ENCODE data around the gene SCAF4. TPM values are rescaled to one million over a fixed set of nuclear protein-coding genes. Genes with fewer than 3 reads are reported as not detected.

The SCAF4 gene
- total RNA-seq, 1 donor from 2014 or later: 31.9 TPM

DNA sequence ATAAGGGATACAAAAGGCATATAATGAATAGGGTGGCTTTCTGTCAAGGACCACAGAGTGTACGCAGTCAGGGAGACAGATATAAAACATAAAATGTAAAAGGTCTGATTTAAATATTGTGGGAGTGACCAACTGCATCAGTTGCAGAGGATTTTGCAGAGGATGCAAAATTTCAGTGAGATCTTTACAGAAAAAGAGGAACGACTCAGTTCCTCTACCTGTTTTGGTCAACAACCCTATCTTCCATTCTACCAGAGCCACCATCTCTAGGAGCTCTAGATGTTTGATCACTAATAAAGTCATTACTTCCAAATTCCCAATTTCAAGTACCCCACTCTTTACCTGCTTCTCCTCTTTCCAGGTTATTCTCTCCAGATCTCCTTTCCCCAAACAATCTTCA, 56.0 kb downstream of the SCAF4 start:
- no peaks in the 10 kb centered on the region for H3K9me3 Mint-ChIP-seq
- Histone ChIP-seq H3K36me3 (peaks cover 18% of the 10 kb centered on the region), H3K79me2 (ENCODE audit: low read depth) (peaks cover 13% of the 10 kb centered on the region), H4K20me1 (ENCODE audit: low read depth) (peaks cover 7% of the 10 kb centered on the region), H3K27ac (no peak overlapping the region), H2AFZ (replicated peaks) (no peak overlapping the region), H3K4me1 (no peaks in the 10 kb centered on the region), H3K27me3 (no peaks in the 10 kb centered on the region), H3K4me2 (no peak overlapping the region), H3K9me3 (ENCODE audit: low read depth) (no peaks in the 10 kb centered on the region), H3K4me3 (no peak overlapping the region), H3K9ac (no peak overlapping the region), H3F3A (ENCODE audit: low read depth) (peaks cover 47% of the 10 kb centered on the region)
- H3K27me3 Mint-ChIP-seq (ENCODE audit: insufficient read depth, low read depth): no peaks in the 10 kb centered on the region
- H3K4me3 Mint-ChIP-seq: no peak overlapping the region
- H3K4me1 Mint-ChIP-seq: no peaks in the 10 kb centered on the region
- H3K27ac Mint-ChIP-seq: no peak overlapping the region
- peaks cover 14% of the 10 kb centered on the region for H3K36me3 Mint-ChIP-seq
- TF ChIP-seq, protein P1, sequence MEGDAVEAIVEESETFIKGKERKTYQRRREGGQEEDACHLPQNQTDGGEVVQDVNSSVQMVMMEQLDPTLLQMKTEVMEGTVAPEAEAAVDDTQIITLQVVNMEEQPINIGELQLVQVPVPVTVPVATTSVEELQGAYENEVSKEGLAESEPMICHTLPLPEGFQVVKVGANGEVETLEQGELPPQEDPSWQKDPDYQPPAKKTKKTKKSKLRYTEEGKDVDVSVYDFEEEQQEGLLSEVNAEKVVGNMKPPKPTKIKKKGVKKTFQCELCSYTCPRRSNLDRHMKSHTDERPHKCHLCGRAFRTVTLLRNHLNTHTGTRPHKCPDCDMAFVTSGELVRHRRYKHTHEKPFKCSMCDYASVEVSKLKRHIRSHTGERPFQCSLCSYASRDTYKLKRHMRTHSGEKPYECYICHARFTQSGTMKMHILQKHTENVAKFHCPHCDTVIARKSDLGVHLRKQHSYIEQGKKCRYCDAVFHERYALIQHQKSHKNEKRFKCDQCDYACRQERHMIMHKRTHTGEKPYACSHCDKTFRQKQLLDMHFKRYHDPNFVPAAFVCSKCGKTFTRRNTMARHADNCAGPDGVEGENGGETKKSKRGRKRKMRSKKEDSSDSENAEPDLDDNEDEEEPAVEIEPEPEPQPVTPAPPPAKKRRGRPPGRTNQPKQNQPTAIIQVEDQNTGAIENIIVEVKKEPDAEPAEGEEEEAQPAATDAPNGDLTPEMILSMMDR (IDR thresholded peaks at IDR 0.05): no peak
- no peak for TF ChIP-seq EZH2phosphoT487 (IDR thresholded peaks at IDR 0.05)
- no peak for TF ChIP-seq EZH2 (IDR thresholded peaks at IDR 0.05)
- DNase-seq (ENCODE audit: low spot score): no peak

DNA sequence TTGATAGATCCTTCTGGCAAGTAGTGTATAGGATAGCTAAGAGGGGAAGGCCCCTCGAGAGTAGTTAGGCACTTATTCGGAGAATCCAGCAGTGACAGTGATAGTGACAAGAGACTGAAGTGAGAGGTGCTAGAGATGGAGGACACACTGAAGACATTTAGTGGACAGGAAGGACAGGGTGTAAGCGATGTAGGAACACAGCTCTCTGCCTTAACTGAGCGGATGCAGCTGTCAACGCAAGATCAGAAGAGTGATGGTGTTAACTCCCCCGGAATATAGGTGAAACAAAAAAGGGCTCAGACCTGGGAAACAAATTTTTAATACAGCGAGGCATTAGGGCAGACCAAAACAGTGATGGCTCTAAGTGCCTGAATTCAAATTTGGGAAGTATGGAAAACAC, 56.6 kb downstream of the SCAF4 start:
- Mint-ChIP-seq H3K4me3 (no peak overlapping the region), H3K27ac (no peak overlapping the region), H3K36me3 (peaks cover 18% of the 10 kb centered on the region), H3K9me3 (no peaks in the 10 kb centered on the region), H3K4me1 (no peaks in the 10 kb centered on the region), H3K27me3 (ENCODE audit: insufficient read depth, low read depth) (no peaks in the 10 kb centered on the region)
- Histone ChIP-seq H3K9ac (no peak overlapping the region), H3K4me3 (no peak overlapping the region), H3F3A (ENCODE audit: low read depth) (peaks cover 47% of the 10 kb centered on the region), H4K20me1 (ENCODE audit: low read depth) (peaks cover 9% of the 10 kb centered on the region), H3K9me3 (ENCODE audit: low read depth) (no peaks in the 10 kb centered on the region), H3K4me2 (no peak overlapping the region), H2AFZ (replicated peaks) (no peak overlapping the region), H3K79me2 (ENCODE audit: low read depth) (peaks cover 8% of the 10 kb centered on the region), H3K4me1 (no peaks in the 10 kb centered on the region), H3K27me3 (no peaks in the 10 kb centered on the region), H3K27ac (peak overlapping the region; percentile 0), H3K36me3 (peaks cover 13% of the 10 kb centered on the region)
- DNase-seq (ENCODE audit: low spot score): no peak
- TF ChIP-seq EZH2 (IDR thresholded peaks at IDR 0.05) (no peak), EZH2phosphoT487 (IDR thresholded peaks at IDR 0.05) (no peak)
- TF ChIP-seq, protein P1 (IDR thresholded peaks at IDR 0.05): no peak

DNA sequence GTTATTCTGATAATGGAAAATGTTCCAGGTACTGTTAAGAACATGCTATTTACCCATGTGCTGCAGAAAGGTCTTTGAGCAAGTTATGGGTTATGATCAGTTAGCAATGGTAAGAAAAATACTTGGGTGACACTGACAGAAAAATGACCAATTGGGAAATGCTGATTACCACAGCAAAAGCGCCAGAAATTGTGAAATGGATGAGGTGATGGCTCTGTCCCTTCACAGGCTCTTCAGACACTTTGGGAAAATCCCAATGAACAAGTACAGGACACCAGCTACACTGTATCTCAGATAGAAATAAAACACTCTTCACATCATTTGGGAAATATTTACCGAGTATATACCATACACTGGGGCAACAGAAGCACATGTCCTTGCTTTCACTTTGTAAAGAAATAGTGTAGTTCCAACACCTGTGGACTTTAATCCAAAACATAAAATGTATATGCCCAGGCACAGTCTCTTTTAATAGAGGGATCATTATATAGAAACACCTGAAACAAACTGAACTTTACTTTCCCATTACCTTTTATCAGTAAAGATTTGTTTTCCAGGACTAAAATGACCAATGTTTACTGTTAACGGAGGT, 58.5 kb downstream of the SCAF4 start:
- H3K27me3 ChIP-seq: no peaks in the 10 kb centered on the region
- H3K4me2 ChIP-seq: no peak overlapping the region
- DNase-seq (ENCODE audit: low spot score): no peak
- Mint-ChIP-seq H3K27ac (no peak overlapping the region), H3K4me1 (no peaks in the 10 kb centered on the region), H3K9me3 (no peaks in the 10 kb centered on the region), H3K27me3 (ENCODE audit: insufficient read depth, low read depth) (no peaks in the 10 kb centered on the region), H3K36me3 (peaks cover 15% of the 10 kb centered on the region), H3K4me3 (no peak overlapping the region)
- H3K4me3 ChIP-seq: no peak overlapping the region
- no peak overlapping the region for H3K27ac ChIP-seq
- TF ChIP-seq EZH2phosphoT487 (IDR thresholded peaks at IDR 0.05): no peak
- TF ChIP-seq, protein P1 (IDR thresholded peaks at IDR 0.05): no peak
- no peak for TF ChIP-seq EZH2 (IDR thresholded peaks at IDR 0.05)
- no peaks in the 10 kb centered on the region for H3K4me1 ChIP-seq
- peaks cover 63% of the 10 kb centered on the region for H3F3A ChIP-seq (ENCODE audit: low read depth)
- H3K79me2 ChIP-seq (ENCODE audit: low read depth): no peaks in the 10 kb centered on the region
- peaks cover 8% of the 10 kb centered on the region for H4K20me1 ChIP-seq (ENCODE audit: low read depth)
- no peak overlapping the region for H2AFZ ChIP-seq (replicated peaks)
- H3K9me3 ChIP-seq (ENCODE audit: low read depth): no peaks in the 10 kb centered on the region
- no peak overlapping the region for H3K9ac ChIP-seq
- peaks cover 5% of the 10 kb centered on the region for H3K36me3 ChIP-seq
